Central memory CD8-positive, alpha-beta T cell (primary cell): ENCODE data around the gene TBC1D19.
"Not testable (repeated sequence)": the region's sequence is repeated elsewhere in the genome, so short reads cannot be mapped to it uniquely, and the experiment has no call there.

ENCODE experiments used
- ATAC-seq: fragments of 150-1000 bp; cut with Tn5 transposase; replicated peaks from 2 replicates; pipeline ENCODE4 v1.10.0; 2022; ENCODE audit warnings: mild to moderate bottlenecking, moderate FRiP score, moderate number of reproducible peaks; ENCODE audit not compliant: poor library complexity, severe bottlenecking; ENCODE audit errors: extremely low read depth
- DNase-seq, 2 donors: peaks; one replicate each; pipeline ENCODE4 v3.0.0; 2021; ENCODE audit warnings: low spot score in 2 of 2
- H3K27ac Mint-ChIP-seq: one replicate; pipeline ENCODE4 v1.8.0; 2022; ENCODE audit warnings: low read depth, mild to moderate bottlenecking, moderate library complexity, mixed read lengths
- H3K27me3 Mint-ChIP-seq: one replicate; pipeline ENCODE4 v1.8.0; 2022; ENCODE audit warnings: mixed read lengths
- H3K36me3 Mint-ChIP-seq: one replicate; pipeline ENCODE4 v1.8.0; 2022; ENCODE audit warnings: mild to moderate bottlenecking, moderate library complexity, mixed read lengths; ENCODE audit not compliant: insufficient read depth
- H3K4me1 Mint-ChIP-seq: one replicate; pipeline ENCODE4 v1.8.0; 2022; ENCODE audit warnings: mixed read lengths
- H3K4me3 Mint-ChIP-seq: one replicate; pipeline ENCODE4 v1.8.0; 2022; ENCODE audit warnings: mild to moderate bottlenecking, moderate library complexity, mixed read lengths
- H3K9me3 Mint-ChIP-seq: one replicate; pipeline ENCODE4 v1.8.0; 2022; ENCODE audit warnings: mixed read lengths

Gene TBC1D19, protein sequence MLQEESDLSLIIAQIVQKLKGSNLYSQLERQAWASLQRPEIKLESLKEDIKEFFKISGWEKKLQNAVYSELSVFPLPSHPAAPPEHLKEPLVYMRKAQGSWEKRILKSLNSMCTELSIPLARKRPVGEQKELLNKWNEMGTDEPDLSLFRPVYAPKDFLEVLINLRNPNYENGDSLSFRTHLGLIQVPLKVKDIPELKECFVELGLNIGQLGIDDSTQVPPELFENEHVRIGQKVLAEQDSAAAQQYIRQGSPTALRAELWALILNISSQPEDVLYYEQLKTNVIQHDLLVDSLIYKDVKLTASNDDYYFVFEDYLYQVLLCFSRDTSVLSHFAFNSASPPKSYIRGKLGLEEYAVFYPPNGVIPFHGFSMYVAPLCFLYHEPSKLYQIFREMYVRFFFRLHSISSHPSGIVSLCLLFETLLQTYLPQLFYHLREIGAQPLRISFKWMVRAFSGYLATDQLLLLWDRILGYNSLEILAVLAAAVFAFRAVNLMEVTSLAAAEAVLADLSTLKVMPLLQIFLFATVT

DNA sequence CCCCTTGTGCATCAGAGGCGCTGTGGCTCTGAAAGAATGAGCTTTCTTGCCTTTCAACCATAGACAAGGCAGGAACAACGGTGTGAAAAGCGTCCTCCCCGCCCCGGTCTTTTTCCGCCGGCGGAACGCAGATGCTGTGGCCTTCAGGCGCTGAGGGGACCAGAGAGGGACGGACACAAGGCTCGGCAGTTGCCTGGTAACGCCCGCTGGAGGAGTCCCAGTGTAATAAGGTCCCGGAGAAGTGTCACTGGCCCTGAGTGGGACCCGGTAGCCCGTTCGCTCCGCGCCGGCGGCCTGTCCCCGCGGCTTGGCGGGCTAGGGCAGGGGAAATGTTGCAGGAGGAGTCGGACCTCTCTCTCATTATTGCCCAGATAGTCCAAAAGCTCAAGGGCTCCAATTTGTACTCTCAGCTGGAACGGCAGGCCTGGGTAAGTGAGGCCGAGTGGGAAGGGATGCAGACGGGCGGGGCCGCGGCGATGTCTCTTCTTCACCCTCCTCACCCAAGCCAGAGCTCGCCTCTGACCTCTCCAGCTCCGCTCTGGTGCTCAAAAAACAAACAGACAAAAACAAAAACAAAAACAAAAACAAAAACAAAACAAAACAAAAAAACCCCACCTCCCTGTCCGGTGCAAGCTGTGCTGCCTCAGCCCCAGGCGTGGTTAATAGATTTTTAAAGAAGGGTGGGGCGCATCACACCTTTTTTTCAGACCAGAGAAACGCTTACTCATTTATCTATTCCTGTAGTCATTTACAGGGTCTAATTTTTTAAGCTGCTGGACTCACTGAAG, at the start of gene TBC1D19:
Gene TBC1D19, plus strand, starts transcription at position 220 of the 788 bp plus-strand sequence. Its CDS starts 110 bp downstream, at position 330.
- Mint-ChIP-seq H3K27me3 (peaks cover 8% of the 10 kb centered on the region), H3K4me3 (peak within 1 kb of the TSS; percentile 94), H3K4me1 (peaks cover 27% of the 10 kb centered on the region), H3K27ac (peak within 1 kb of the TSS; percentile 99), H3K9me3 (no peaks in the 10 kb centered on the region), H3K36me3 (peaks cover 16% of the 10 kb centered on the region)
- ATAC-seq (peak; percentile 87), DNase-seq (peak; percentile 82 to 86)

DNA sequence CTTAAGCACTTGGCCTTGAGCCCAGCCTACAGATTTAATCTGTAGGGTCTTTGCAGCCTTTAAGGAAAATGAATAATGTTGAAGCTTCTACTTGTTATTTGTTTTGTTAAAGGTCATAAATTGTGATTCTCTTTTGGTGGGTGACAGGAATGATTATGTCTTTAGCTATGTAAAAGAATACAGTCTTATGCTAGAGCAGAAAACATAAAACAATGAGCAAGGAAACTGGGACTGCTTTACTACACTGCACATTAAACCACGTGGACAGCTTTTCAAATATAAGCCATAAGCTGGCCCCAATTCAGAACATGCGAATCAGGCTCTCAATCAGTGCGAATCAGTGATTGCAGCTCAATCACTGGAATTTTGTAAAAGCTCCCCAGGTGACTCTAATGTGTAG, 40.9 kb upstream of the TBC1D19 start:
- no peaks in the 10 kb centered on the region for H3K36me3 Mint-ChIP-seq
- no peaks in the 10 kb centered on the region for H3K27me3 Mint-ChIP-seq
- peaks cover 14% of the 10 kb centered on the region for H3K9me3 Mint-ChIP-seq
- no peak for ATAC-seq
- no peaks in the 10 kb centered on the region for H3K4me1 Mint-ChIP-seq
- H3K27ac Mint-ChIP-seq: no peak overlapping the region
- no peak for DNase-seq
- H3K4me3 Mint-ChIP-seq: no peak overlapping the region

DNA sequence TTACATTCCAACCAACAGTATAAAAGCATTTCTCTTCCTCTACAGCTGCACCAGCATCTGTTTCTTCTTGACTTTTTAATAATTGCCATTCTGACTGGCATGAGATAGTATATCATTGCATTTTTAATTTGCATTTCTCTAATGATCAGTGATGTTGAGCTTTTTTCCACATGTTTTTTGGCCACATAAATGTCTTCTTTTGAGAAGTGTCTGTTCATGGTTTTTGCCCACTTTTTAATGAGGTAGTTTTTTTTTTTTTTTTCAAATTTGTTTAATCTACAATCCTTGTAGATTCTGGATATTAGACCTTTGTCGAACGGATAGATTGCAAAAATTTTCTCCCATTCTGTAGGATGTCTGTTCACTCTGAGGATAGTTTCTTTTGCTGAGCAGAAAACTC, 39.5 kb upstream of the TBC1D19 start:
- DNase-seq (no peak), ATAC-seq (no peak)
- peaks cover 14% of the 10 kb centered on the region for H3K9me3 Mint-ChIP-seq
- no peak overlapping the region for H3K4me3 Mint-ChIP-seq
- H3K36me3 Mint-ChIP-seq: no peaks in the 10 kb centered on the region
- H3K27ac Mint-ChIP-seq: no peak overlapping the region
- H3K27me3 Mint-ChIP-seq: no peaks in the 10 kb centered on the region
- H3K4me1 Mint-ChIP-seq: no peaks in the 10 kb centered on the region

DNA sequence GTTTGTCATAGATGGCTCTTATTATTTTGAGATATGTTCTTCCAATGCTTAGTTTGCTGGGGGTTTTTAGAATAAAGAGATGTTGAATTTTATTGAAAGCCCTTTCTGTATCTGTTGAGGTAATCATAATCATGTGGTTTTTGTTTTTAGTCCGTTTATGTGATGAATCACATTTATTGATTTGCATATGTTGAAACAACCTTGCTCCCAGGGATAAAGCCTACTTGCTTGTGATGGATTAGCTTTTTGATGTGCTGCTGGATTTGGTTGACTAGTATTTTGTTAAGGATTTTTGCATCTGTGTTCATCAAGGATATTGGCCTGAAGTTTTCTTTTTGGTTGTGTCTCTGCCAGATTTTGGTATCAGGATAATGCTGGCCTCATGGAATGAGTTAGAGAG, 35.5 kb upstream of the TBC1D19 start:
- Mint-ChIP-seq H3K27me3 (peaks cover 16% of the 10 kb centered on the region), H3K9me3 (peaks cover 17% of the 10 kb centered on the region)
- H3K4me3 Mint-ChIP-seq, DNase-seq, H3K4me1 Mint-ChIP-seq, H3K27ac Mint-ChIP-seq, H3K36me3 Mint-ChIP-seq, ATAC-seq: not testable (repeated sequence)

DNA sequence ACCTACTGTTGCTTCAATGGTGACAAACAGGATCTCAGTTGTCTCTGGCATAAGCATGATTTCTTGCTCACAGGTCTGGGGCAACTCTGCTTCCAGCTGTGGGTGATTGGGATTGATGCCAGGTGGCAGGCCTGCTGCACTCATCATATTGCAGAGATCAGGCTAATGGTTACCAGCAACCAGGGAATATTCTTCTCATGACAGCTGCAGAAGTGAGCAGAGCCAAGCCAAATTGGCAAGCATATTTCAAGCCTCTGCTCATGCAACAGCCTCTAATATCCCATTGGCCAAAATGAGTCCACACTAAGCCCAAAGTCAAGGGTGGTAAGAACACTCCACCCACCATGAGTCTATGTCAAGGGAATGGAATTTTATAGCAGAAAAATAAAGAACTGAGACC, 26.7 kb upstream of the TBC1D19 start:
- no peak overlapping the region for H3K27ac Mint-ChIP-seq
- DNase-seq (no peak), ATAC-seq (no peak)
- no peaks in the 10 kb centered on the region for H3K4me1 Mint-ChIP-seq
- H3K36me3 Mint-ChIP-seq: no peaks in the 10 kb centered on the region
- H3K27me3 Mint-ChIP-seq: peaks cover 52% of the 10 kb centered on the region
- H3K9me3 Mint-ChIP-seq: peaks cover 11% of the 10 kb centered on the region
- H3K4me3 Mint-ChIP-seq: no peak overlapping the region

DNA sequence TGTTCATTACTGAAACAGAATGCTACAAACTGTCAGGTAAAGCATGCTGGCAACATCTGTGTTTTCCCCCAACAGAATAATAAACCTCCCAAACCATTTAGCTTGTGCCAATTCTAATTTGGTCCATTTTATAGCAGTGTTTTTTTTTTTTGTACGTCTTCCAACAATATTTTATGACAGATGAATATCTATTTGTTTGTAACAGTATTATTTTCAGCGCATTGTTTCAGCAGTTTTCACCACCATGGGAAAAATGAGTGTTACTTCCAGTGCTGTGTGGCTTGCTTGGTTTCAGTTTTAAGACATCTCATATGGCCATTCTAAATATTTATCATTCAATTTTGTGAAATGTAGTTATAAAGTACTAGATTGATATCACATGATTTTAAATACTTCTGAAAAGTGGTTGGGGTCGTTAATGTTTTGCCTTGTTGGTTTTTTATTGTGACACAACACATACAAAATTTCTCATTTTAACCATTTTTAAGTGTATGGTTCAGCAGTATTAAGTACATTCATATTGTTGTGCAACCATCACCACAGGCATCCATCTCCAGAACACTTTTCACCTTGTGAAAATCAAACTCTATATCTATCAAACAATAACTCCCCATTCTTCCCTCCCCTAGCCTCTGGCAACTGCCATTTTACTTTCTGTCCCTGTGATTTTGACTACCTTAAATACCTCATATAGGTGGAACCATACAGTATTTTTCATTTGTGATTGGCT, 25.6 kb upstream of the TBC1D19 start:
- Mint-ChIP-seq H3K4me3 (no peak overlapping the region), H3K36me3 (no peaks in the 10 kb centered on the region), H3K4me1 (no peaks in the 10 kb centered on the region), H3K9me3 (peaks cover 9% of the 10 kb centered on the region), H3K27ac (no peak overlapping the region), H3K27me3 (peaks cover 52% of the 10 kb centered on the region)
- DNase-seq: no peak
- ATAC-seq: no peak

DNA sequence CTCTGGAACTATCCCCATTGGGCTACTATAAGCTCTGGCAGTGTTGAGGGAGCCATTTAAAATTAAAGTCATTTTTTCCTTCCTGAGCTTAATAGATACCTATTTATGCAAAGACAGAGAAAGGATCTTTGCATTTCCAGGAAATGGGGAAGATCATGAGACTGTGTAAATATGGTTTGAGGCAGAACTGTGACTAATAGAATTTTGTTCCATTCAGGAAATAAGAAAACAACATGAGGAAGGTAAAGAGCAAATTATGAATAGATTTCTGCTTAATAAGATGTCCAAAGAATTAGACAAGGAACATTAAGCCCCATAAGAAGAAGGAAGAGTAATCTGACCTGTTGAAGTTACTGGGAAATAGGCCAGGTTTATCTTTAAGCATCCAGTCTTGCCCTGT, 17.8 kb upstream of the TBC1D19 start:
- H3K27me3 Mint-ChIP-seq: peaks cover 58% of the 10 kb centered on the region
- no peak overlapping the region for H3K4me3 Mint-ChIP-seq
- H3K36me3 Mint-ChIP-seq: no peaks in the 10 kb centered on the region
- DNase-seq: no peak
- H3K27ac Mint-ChIP-seq: no peak overlapping the region
- ATAC-seq: no peak
- no peaks in the 10 kb centered on the region for H3K9me3 Mint-ChIP-seq
- H3K4me1 Mint-ChIP-seq: no peaks in the 10 kb centered on the region

DNA sequence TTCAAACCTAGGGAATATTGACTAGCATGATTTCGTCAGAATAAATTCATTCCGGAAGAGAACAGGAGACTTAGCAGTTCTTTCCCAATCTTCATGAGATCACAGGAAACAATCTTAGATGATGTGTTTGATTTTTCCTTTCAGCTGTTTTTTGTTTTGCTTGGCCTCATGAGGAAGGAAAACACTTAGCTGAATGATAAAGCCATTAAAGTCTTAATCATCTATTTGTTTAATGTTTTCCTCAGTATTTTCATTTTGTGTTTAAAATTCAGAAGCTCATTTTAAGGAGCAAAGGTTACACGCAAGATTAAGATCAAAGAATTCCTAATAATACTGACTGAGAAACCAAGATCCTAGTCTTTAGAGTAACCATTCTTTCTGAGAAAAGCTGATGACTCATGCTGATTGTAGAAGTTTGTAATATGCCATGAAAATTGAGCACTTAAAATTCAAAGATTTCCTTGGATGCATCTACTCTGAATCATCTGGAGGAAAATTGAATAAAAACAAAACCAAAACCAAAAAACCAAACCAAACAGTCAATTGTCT, 15.4 kb upstream of the TBC1D19 start:
- Mint-ChIP-seq H3K4me3 (no peak overlapping the region), H3K36me3 (no peaks in the 10 kb centered on the region), H3K9me3 (no peaks in the 10 kb centered on the region), H3K27me3 (peaks cover 39% of the 10 kb centered on the region), H3K4me1 (no peaks in the 10 kb centered on the region), H3K27ac (no peak overlapping the region)
- ATAC-seq (no peak), DNase-seq (no peak)

DNA sequence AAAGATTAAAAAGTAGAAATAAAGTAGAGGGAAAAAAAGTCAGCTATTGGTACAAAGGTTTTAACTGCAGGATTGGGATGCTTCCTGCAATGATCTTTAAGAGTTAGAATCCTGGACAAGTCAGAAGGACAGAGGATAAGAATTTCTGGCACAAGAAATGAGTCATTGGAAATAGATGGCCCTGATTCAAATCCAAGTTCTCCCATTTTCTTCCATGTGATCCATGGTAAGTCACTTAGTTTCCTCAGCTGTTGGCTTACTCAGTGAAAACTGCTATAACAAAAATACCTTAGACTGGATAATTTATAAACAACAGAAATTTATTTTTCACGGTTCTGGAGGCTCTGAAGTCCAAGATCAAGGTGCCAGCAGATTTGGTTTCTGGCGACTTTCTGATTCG, 13.3 kb upstream of the TBC1D19 start:
- Mint-ChIP-seq H3K36me3 (no peaks in the 10 kb centered on the region), H3K27me3 (peaks cover 24% of the 10 kb centered on the region), H3K27ac (no peak overlapping the region), H3K9me3 (no peaks in the 10 kb centered on the region), H3K4me1 (no peaks in the 10 kb centered on the region), H3K4me3 (no peak overlapping the region)
- DNase-seq (no peak), ATAC-seq (no peak)

DNA sequence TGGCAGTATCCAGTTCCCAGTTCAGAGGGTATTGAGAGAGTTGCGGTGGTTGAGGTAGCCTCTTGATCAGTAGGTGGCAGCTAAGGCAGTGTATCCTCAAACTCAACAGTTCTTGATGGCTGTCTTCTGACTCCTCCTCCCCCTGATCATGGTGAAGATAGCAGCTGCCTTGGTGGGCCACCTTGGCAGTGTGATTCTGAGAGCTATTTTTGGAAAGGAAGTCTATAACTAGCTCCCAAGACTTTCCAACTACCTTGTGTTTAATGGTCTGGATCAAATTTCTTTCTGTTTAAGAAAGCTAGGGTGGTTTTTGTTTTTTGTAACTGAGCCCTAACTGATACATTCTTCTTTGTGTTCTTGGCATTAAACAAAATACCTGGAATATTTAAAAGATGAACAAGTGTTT, 10.5 kb upstream of the TBC1D19 start:
- no peaks in the 10 kb centered on the region for H3K36me3 Mint-ChIP-seq
- H3K27ac Mint-ChIP-seq: no peak overlapping the region
- no peak for DNase-seq
- no peaks in the 10 kb centered on the region for H3K4me1 Mint-ChIP-seq
- no peak for ATAC-seq
- no peak overlapping the region for H3K4me3 Mint-ChIP-seq
- H3K27me3 Mint-ChIP-seq: peaks cover 21% of the 10 kb centered on the region
- H3K9me3 Mint-ChIP-seq: no peaks in the 10 kb centered on the region

DNA sequence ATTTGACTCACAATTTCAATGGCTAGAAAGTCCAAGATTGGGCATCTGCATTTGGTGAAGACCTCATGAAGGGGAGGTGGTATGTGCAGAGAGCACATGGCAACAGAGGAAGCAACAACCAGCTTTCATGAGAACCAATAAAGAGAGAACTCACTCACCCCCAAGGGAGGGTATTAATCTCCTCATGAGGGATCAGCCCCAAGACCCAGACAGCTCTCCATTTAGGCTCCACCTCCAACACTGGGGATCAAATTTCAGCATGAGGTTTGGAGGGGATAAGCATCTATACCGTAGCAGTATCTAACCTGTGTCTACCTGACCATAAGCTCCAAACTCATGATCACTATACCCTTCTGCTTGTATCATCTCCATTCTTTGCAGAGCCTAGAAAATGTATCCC, 9.3 kb upstream of the TBC1D19 start:
- Mint-ChIP-seq H3K4me3 (no peak overlapping the region), H3K9me3 (no peaks in the 10 kb centered on the region), H3K27me3 (peaks cover 21% of the 10 kb centered on the region), H3K36me3 (no peaks in the 10 kb centered on the region), H3K27ac (no peak overlapping the region), H3K4me1 (no peaks in the 10 kb centered on the region)
- DNase-seq (no peak), ATAC-seq (no peak)

DNA sequence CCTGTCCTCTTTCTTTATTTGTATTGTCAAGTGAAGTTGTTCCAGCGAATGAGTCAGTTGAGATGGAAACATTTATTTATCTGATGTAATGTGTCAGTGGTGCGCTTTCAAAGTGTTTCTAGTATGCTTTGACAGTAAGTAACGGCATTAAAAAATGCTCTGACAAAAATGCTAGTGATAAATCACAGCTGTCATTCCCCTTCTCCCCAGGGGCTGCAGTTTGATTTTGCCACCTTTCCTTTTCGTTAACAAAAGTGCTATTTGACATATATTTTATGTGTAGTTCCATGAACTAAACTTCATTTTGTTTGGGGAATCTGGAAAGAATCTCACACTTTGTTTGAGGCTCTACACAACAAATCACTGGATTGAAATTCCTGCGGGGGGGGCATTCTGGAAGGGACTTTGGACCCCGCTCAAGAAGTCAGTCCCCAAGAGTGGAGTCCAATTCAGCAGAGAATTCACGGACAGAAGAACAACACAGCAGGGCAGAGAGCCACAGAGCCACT, 7.6 kb upstream of the TBC1D19 start:
- Mint-ChIP-seq H3K27ac (no peak overlapping the region), H3K4me3 (no peak overlapping the region), H3K27me3 (peaks cover 28% of the 10 kb centered on the region), H3K36me3 (no peaks in the 10 kb centered on the region), H3K9me3 (no peaks in the 10 kb centered on the region), H3K4me1 (no peaks in the 10 kb centered on the region)
- ATAC-seq: no peak
- DNase-seq: no peak
